Body of pancreas (tissue), 4 donors: ENCODE results near the gene DENND1A.

Source experiments
- POLR2A ChIP-seq, 3 donors: fragments of 450-650 bp; IDR thresholded peaks; one replicate each; pipeline ENCODE4 v1.6.1; 2016; ENCODE audit warnings: antibody characterized with exemption in 3 of 3, mild to moderate bottlenecking in 2 of 3
- TF ChIP-seq, protein P1 (sequence below), 7 experiments: fragments of 450-650 bp in 4 of 7; fragments of 200-600 bp in 3 of 7; sonication (generic) in 3 of 7; IDR thresholded peaks; one replicate each; pipeline ENCODE4 v1.5.1; 2016 to 2019; ENCODE audit warnings: antibody characterized with exemption in 7 of 7

DNA sequence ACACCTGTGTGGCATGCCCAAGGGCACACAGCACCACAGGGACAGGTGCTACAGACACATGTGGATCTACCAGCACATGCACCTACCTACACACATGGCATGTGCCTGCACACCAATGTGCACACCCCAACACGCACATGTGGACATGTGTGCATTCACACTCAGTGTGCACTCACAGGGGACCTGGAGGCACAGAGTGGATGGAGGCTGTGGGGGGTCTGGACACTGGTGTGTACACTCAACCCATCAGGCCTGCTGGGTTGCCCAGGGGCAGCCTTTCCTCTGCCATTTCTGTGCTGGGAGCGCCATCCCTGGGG, 572.2 kb downstream of the DENND1A start:
- TF ChIP-seq, protein P1, sequence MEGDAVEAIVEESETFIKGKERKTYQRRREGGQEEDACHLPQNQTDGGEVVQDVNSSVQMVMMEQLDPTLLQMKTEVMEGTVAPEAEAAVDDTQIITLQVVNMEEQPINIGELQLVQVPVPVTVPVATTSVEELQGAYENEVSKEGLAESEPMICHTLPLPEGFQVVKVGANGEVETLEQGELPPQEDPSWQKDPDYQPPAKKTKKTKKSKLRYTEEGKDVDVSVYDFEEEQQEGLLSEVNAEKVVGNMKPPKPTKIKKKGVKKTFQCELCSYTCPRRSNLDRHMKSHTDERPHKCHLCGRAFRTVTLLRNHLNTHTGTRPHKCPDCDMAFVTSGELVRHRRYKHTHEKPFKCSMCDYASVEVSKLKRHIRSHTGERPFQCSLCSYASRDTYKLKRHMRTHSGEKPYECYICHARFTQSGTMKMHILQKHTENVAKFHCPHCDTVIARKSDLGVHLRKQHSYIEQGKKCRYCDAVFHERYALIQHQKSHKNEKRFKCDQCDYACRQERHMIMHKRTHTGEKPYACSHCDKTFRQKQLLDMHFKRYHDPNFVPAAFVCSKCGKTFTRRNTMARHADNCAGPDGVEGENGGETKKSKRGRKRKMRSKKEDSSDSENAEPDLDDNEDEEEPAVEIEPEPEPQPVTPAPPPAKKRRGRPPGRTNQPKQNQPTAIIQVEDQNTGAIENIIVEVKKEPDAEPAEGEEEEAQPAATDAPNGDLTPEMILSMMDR (IDR thresholded peaks at IDR 0.05): no peak
- no peak for TF ChIP-seq POLR2A (IDR thresholded peaks at IDR 0.05)
